ENCODE measurements around the gene UFSP2. TPM values are rescaled to one million over a fixed set of nuclear protein-coding genes. Genes with fewer than 3 reads are reported as not detected.
A peak's percentile ranks its signal among the peaks of the same experiment; 100 is the strongest.

Gene UFSP2
- total RNA-seq, 1 donor from 2014 or later, result 22.1 TPM

GRCh38 chr4:185426960-185427688, 1.4 kb upstream of the UFSP2 start:
- Mint-ChIP-seq H3K9me3 (no peaks in the 10 kb centered on the region), H3K27me3 (no peaks in the 10 kb centered on the region), H3K27ac (peak overlapping the region; percentile 76), H3K4me3 (peak overlapping the region; percentile 65), H3K4me1 (ENCODE audit: unreplicated experiment) (peaks cover 8% of the 10 kb centered on the region), H3K36me3 (peaks cover under 1% of the 10 kb centered on the region)
- TF ChIP-seq CTCF (conservative IDR thresholded peaks at IDR 0.05), result no peak
- no peak for DNase-seq (ENCODE audit: extremely low spot score, unreplicated experiment)

GRCh38 chr4:185424905-185425646, 688 bp downstream of the UFSP2 start:
- Mint-ChIP-seq H3K4me1 (ENCODE audit: unreplicated experiment) (peaks cover 16% of the 10 kb centered on the region), H3K27me3 (no peaks in the 10 kb centered on the region), H3K36me3 (peaks cover 8% of the 10 kb centered on the region), H3K27ac (peak overlapping the region; percentile 96), H3K9me3 (no peaks in the 10 kb centered on the region), H3K4me3 (peak overlapping the region; percentile 95)
- no peak for DNase-seq (ENCODE audit: extremely low spot score, unreplicated experiment)
- TF ChIP-seq CTCF (conservative IDR thresholded peaks at IDR 0.05), result no peak

GRCh38 chr4:185421366-185422124, 4.2 kb downstream of the UFSP2 start:
- DNase-seq (ENCODE audit: extremely low spot score, unreplicated experiment), result no peak

GRCh38 chr4:185416955-185417354, 8.8 kb downstream of the UFSP2 start:
- Mint-ChIP-seq H3K27ac (no peak overlapping the region), H3K27me3 (no peaks in the 10 kb centered on the region), H3K36me3 (peaks cover 27% of the 10 kb centered on the region), H3K4me3 (no peak overlapping the region), H3K9me3 (no peaks in the 10 kb centered on the region), H3K4me1 (ENCODE audit: unreplicated experiment) (peaks cover 8% of the 10 kb centered on the region)
- DNase-seq (ENCODE audit: extremely low spot score, unreplicated experiment), result no peak
- no peak for TF ChIP-seq CTCF (conservative IDR thresholded peaks at IDR 0.05)

More at GRCh38 chr4:185421366-185422124, 4.2 kb downstream of the UFSP2 start:
- no peaks in the 10 kb centered on the region for H3K27me3 Mint-ChIP-seq
- H3K4me1 Mint-ChIP-seq (ENCODE audit: unreplicated experiment), result peaks cover 16% of the 10 kb centered on the region
- H3K4me3 Mint-ChIP-seq, result no peak overlapping the region
- peaks cover 23% of the 10 kb centered on the region for H3K36me3 Mint-ChIP-seq
- no peaks in the 10 kb centered on the region for H3K9me3 Mint-ChIP-seq
- TF ChIP-seq CTCF (conservative IDR thresholded peaks at IDR 0.05), result no peak
- H3K27ac Mint-ChIP-seq, result no peak overlapping the region

GRCh38 chr4:185412412-185412811, 13.4 kb downstream of the UFSP2 start:
- no peak for DNase-seq (ENCODE audit: extremely low spot score, unreplicated experiment)
- H3K27ac Mint-ChIP-seq, result no peak overlapping the region
- no peak overlapping the region for H3K4me3 Mint-ChIP-seq
- H3K36me3 Mint-ChIP-seq, result peaks cover 32% of the 10 kb centered on the region
- H3K27me3 Mint-ChIP-seq, result no peaks in the 10 kb centered on the region
- peaks cover 4% of the 10 kb centered on the region for H3K9me3 Mint-ChIP-seq
- no peak for TF ChIP-seq CTCF (conservative IDR thresholded peaks at IDR 0.05)
- no peaks in the 10 kb centered on the region for H3K4me1 Mint-ChIP-seq (ENCODE audit: unreplicated experiment)

All from type B pancreatic cell (in vitro differentiated cells).